Mesendoderm (in vitro differentiated cells): ENCODE results near the gene FXR1.

Experiments used
- DNase-seq: peaks from one replicate; pipeline ENCODE4 v3.0.0; 2013
- H2AK5ac ChIP-seq: 2 replicates; pipeline ENCODE4 v1.6.1; 2013; ENCODE audit warnings: low read length, inconsistent platforms
- H2BK120ac ChIP-seq: 2 replicates; pipeline ENCODE4 v1.6.1; 2013; ENCODE audit warnings: low read depth, mild to moderate bottlenecking, low read length, moderate library complexity, mixed read lengths
- H2BK15ac ChIP-seq: replicated peaks from 2 replicates; pipeline ENCODE4 v1.6.1; 2013; ENCODE audit warnings: low read depth, mild to moderate bottlenecking, moderate library complexity
- H2BK5ac ChIP-seq: 2 replicates; pipeline ENCODE4 v1.6.1; 2013; ENCODE audit warnings: low read length, inconsistent platforms
- H3K18ac ChIP-seq: 2 replicates; pipeline ENCODE4 v1.6.1; 2013; ENCODE audit warnings: mild to moderate bottlenecking, low read length, mixed read lengths
- H3K23ac ChIP-seq: one replicate; pipeline ENCODE4 v1.6.1; 2013; ENCODE audit warnings: low read length
- H3K27ac ChIP-seq: 2 replicates; pipeline ENCODE4 v1.5.1; 2013; ENCODE audit warnings: low read depth, mild to moderate bottlenecking, inconsistent platforms, low read length, moderate library complexity
- H3K27me3 ChIP-seq: 2 replicates; pipeline ENCODE4 v1.6.1; 2013; ENCODE audit warnings: low read length, control low read depth, mild to moderate bottlenecking, inconsistent platforms; ENCODE audit not compliant: insufficient read depth, poor library complexity
- H3K36me3 ChIP-seq: 2 replicates; pipeline ENCODE4 v1.6.1; 2013; ENCODE audit warnings: low read length, inconsistent platforms; ENCODE audit not compliant: control insufficient read depth, insufficient read depth
- H3K4ac ChIP-seq: one replicate; pipeline ENCODE4 v1.6.1; 2013; ENCODE audit warnings: low read depth, mild to moderate bottlenecking, low read length, moderate library complexity
- H3K4me1 ChIP-seq: 2 replicates; pipeline ENCODE4 v1.6.1; 2013; ENCODE audit warnings: low read depth, low read length, inconsistent platforms; ENCODE audit not compliant: control insufficient read depth
- H3K4me2 ChIP-seq: 2 replicates; pipeline ENCODE4 v1.6.1; 2013; ENCODE audit warnings: low read length
- H3K4me3 ChIP-seq: 2 replicates; pipeline ENCODE4 v1.5.1; 2013; ENCODE audit warnings: mild to moderate bottlenecking, low read length
- H3K56ac ChIP-seq: one replicate; pipeline ENCODE4 v1.6.1; 2013; ENCODE audit warnings: low read length
- H3K79me1 ChIP-seq: 2 replicates; pipeline ENCODE4 v1.6.1; 2013; ENCODE audit warnings: low read length, inconsistent platforms
- H3K79me2 ChIP-seq: 2 replicates; pipeline ENCODE4 v1.6.1; 2013; ENCODE audit warnings: mild to moderate bottlenecking, low read length; ENCODE audit not compliant: control insufficient read depth, insufficient read depth
- H3K9ac ChIP-seq: 2 replicates; pipeline ENCODE4 v1.6.1; 2013; ENCODE audit warnings: low read length, inconsistent platforms
- H4K5ac ChIP-seq: one replicate; pipeline ENCODE4 v1.6.1; 2013; ENCODE audit warnings: low read length
- H4K8ac ChIP-seq: one replicate; pipeline ENCODE4 v1.6.1; 2013; ENCODE audit warnings: low read depth, mild to moderate bottlenecking, control low read depth, low read length, moderate library complexity
- WGBS: extraction: QIAGEN DNeasy Blood & Tissue Kit; methylation state at CpG from one replicate; pipeline ENCODE4 v1.1.7; 2013; ENCODE audit warnings: low lambda C conversion rate, missing lambda C conversion rate; ENCODE audit not compliant: insufficient coverage; ENCODE audit errors: extremely low coverage; 5-methylcytosine and 5-hydroxymethylcytosine counted together

The FXR1 gene

DNA sequence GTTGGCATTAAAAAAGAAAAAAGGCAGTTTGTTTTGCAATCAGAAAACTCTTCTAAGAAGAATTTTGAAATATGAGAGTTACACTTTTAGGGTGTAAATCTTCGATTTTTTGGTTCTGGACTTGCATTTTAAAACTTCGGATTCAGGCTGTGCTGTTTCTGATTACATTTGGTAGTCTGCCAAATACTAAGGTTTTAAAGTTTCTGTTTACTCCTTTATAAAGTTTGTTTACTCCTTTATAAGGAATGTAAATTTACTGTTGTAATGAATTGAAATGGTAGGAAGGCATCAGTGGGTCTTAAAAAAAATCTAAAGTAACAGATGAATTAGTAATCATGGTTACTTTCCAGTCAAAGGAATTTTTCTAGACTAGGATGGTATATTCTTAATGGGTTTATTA lies 14.1 kb downstream of the FXR1 start:
- H3K9ac ChIP-seq, result no peak overlapping the region
- no peaks in the 10 kb centered on the region for H3K36me3 ChIP-seq
- peaks cover 90% of the 10 kb centered on the region for H3K79me2 ChIP-seq
- no peaks in the 10 kb centered on the region for H3K79me1 ChIP-seq
- no CpG with 5 or more reads among the region's 2 CpGs for WGBS
- no peak overlapping the region for H3K18ac ChIP-seq
- no peak overlapping the region for H3K27ac ChIP-seq
- no peak overlapping the region for H2AK5ac ChIP-seq
- no peak overlapping the region for H3K56ac ChIP-seq
- no peak overlapping the region for H4K8ac ChIP-seq
- no peak overlapping the region for H3K4ac ChIP-seq
- no peaks in the 10 kb centered on the region for H3K27me3 ChIP-seq
- no peak for DNase-seq
- H4K5ac ChIP-seq, result no peak overlapping the region
- no peak overlapping the region for H3K4me3 ChIP-seq
- H3K23ac ChIP-seq, result no peak overlapping the region
- no peak overlapping the region for H2BK15ac ChIP-seq
- H2BK120ac ChIP-seq, result no peak overlapping the region
- no peaks in the 10 kb centered on the region for H3K4me1 ChIP-seq
- no peak overlapping the region for H2BK5ac ChIP-seq
- H3K4me2 ChIP-seq, result no peak overlapping the region

DNA sequence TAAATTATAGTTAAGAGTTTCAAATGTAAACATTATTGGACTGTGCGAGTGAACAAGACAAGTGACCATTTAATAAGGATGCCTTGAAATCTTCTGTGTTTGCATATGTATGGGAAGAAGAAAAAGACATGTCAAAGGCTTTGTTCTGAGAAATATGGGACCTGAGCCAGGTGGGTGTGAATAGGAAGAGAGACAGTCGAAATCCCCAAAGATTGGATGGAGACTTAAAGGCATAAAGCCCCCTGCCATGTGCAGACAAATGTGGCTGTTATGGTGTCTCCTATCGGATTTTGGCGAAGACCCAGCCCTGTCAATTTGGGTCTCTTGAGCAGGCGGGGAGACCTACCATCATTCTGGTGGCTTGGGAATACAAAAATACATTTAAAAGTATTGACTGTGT lies 16.9 kb downstream of the FXR1 start:
- Histone ChIP-seq H2BK15ac (no peak overlapping the region), H3K27me3 (no peaks in the 10 kb centered on the region), H3K4ac (no peak overlapping the region), H4K5ac (no peak overlapping the region), H3K79me1 (no peaks in the 10 kb centered on the region), H3K18ac (no peak overlapping the region), H3K4me2 (no peak overlapping the region), H3K4me3 (no peak overlapping the region), H3K9ac (no peak overlapping the region), H3K36me3 (no peaks in the 10 kb centered on the region), H2AK5ac (no peak overlapping the region), H4K8ac (no peak overlapping the region), H3K56ac (no peak overlapping the region), H3K27ac (no peak overlapping the region), H3K79me2 (peaks cover 85% of the 10 kb centered on the region), H2BK5ac (no peak overlapping the region), H3K4me1 (no peaks in the 10 kb centered on the region), H3K23ac (no peak overlapping the region), H2BK120ac (no peak overlapping the region)
- no CpG with 5 or more reads among the region's 5 CpGs for WGBS
- DNase-seq, result no peak

DNA sequence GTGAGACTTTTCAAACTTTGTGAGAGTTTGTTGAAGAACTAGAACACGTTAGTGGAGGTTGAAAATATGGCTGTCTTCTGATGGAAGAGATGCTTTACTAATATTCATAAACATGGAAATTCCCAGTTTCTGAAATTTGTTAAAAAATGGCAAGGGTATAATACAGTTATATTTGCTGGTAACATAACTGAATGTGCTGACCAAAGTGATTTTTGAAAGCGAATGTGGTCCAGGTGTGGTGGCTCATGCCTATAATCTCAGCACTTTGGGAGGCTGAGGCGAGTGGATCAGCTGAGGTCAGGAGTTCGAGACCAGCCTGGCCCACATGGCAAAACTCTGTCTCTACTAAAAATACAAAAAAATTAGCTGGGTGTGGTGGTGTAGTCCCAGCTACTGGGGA lies 18.1 kb downstream of the FXR1 start:
- no peak overlapping the region for H2BK15ac ChIP-seq
- no peak overlapping the region for H3K18ac ChIP-seq
- no peak overlapping the region for H3K56ac ChIP-seq
- H3K27me3 ChIP-seq, result no peaks in the 10 kb centered on the region
- DNase-seq, result no peak
- H3K79me2 ChIP-seq, result peaks cover 76% of the 10 kb centered on the region
- no CpG with 5 or more reads among the region's 4 CpGs for WGBS
- H3K9ac ChIP-seq, result no peak overlapping the region
- no peaks in the 10 kb centered on the region for H3K36me3 ChIP-seq
- no peak overlapping the region for H3K23ac ChIP-seq
- H2AK5ac ChIP-seq, result no peak overlapping the region
- no peaks in the 10 kb centered on the region for H3K79me1 ChIP-seq
- H2BK5ac ChIP-seq, result no peak overlapping the region
- H3K4ac ChIP-seq, result no peak overlapping the region
- no peak overlapping the region for H2BK120ac ChIP-seq
- no peaks in the 10 kb centered on the region for H3K4me1 ChIP-seq
- H3K27ac ChIP-seq, result no peak overlapping the region
- no peak overlapping the region for H4K5ac ChIP-seq
- H3K4me2 ChIP-seq, result no peak overlapping the region
- no peak overlapping the region for H3K4me3 ChIP-seq
- H4K8ac ChIP-seq, result no peak overlapping the region

DNA sequence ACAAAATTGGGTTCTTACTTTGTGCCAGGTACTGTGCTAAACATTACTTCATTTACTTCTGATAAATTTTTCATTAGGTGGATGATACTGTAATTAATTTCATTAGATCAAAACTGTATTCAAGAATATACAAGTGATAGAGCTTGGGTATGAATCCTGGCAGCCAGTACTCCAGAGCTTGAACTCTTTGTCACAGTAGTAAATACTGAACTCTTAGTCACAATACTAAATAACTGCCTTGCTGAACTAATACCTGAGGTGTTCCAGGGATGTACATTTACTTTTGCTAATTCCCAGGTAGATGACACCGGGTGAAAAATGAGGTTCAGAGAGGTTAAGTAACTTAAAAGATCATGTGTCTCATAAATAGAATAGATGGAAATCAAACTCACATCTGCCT lies 20.3 kb downstream of the FXR1 start:
- Histone ChIP-seq H3K79me1 (peaks cover 1% of the 10 kb centered on the region), H3K4me1 (no peaks in the 10 kb centered on the region), H3K4ac (no peak overlapping the region), H3K56ac (no peak overlapping the region), H3K23ac (no peak overlapping the region), H3K79me2 (peaks cover 70% of the 10 kb centered on the region), H3K27me3 (no peaks in the 10 kb centered on the region), H3K27ac (no peak overlapping the region), H2BK5ac (no peak overlapping the region), H2BK120ac (no peak overlapping the region), H3K4me3 (no peak overlapping the region), H3K18ac (no peak overlapping the region), H2AK5ac (no peak overlapping the region), H2BK15ac (no peak overlapping the region), H4K5ac (no peak overlapping the region), H3K9ac (no peak overlapping the region), H4K8ac (no peak overlapping the region), H3K36me3 (no peaks in the 10 kb centered on the region), H3K4me2 (no peak overlapping the region)
- no peak for DNase-seq
- WGBS, result no CpG with 5 or more reads among the region's 1 CpG

DNA sequence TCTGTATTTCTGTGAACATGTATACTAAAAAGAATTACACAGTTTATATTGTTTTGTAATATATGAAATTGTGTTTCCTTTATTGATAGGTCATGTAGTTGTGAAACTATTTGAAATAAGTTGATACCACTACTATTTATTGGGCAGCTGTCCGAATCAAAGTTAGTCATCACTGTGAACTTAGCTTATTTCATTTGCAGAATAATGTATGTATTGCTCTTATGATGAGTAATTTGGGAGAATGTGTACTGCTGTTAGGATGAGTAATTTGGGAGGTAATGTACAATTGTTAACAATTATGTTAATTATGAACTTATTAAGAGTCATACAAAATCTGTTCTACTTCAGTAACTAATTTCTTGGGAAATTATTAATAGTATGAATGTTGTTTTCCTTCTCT lies 22.2 kb downstream of the FXR1 start:
- no peak overlapping the region for H3K56ac ChIP-seq
- H3K4me3 ChIP-seq, result no peak overlapping the region
- no peak overlapping the region for H3K4me2 ChIP-seq
- H3K4me1 ChIP-seq, result no peaks in the 10 kb centered on the region
- H2BK5ac ChIP-seq, result no peak overlapping the region
- no peaks in the 10 kb centered on the region for H3K27me3 ChIP-seq
- DNase-seq, result no peak
- no peak overlapping the region for H3K9ac ChIP-seq
- WGBS, result no CpG with 5 or more reads among the region's 1 CpG
- H3K79me1 ChIP-seq, result peaks cover 1% of the 10 kb centered on the region
- no peak overlapping the region for H3K27ac ChIP-seq
- peaks cover 68% of the 10 kb centered on the region for H3K79me2 ChIP-seq
- H4K5ac ChIP-seq, result no peak overlapping the region
- H2AK5ac ChIP-seq, result no peak overlapping the region
- peaks cover 1% of the 10 kb centered on the region for H3K36me3 ChIP-seq
- no peak overlapping the region for H2BK15ac ChIP-seq
- H3K18ac ChIP-seq, result no peak overlapping the region
- no peak overlapping the region for H3K23ac ChIP-seq
- H2BK120ac ChIP-seq, result no peak overlapping the region
- H3K4ac ChIP-seq, result no peak overlapping the region
- no peak overlapping the region for H4K8ac ChIP-seq

DNA sequence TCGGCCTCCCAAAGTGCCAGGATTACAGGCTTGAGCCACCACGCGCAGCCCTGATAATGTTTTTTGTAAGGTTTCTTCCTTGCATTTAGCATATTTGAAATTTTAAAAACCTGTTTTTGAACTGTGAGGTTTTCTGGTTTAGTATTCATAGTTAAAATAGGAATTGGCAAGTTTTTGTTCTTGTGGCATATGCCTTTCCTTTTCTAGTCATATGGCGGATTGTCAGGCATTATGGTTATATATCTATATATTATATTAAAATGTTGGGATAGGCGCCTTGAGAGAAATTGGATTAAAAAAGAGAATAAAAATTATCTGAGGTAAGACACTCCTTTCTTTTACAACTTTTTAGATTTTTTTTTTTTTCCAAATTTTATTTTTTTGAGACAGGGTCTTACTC lies 28.4 kb downstream of the FXR1 start:
- no peak overlapping the region for H2BK15ac ChIP-seq
- no peak overlapping the region for H3K18ac ChIP-seq
- no peak overlapping the region for H3K4ac ChIP-seq
- no peaks in the 10 kb centered on the region for H3K4me1 ChIP-seq
- H4K8ac ChIP-seq, result no peak overlapping the region
- no peak overlapping the region for H2BK120ac ChIP-seq
- H3K23ac ChIP-seq, result no peak overlapping the region
- no peak overlapping the region for H4K5ac ChIP-seq
- WGBS, result no CpG with 5 or more reads among the region's 5 CpGs
- H3K9ac ChIP-seq, result no peak overlapping the region
- H3K79me2 ChIP-seq, result peaks cover 53% of the 10 kb centered on the region
- H3K27me3 ChIP-seq, result no peaks in the 10 kb centered on the region
- peaks cover 7% of the 10 kb centered on the region for H3K79me1 ChIP-seq
- no peak overlapping the region for H3K4me2 ChIP-seq
- no peak overlapping the region for H2BK5ac ChIP-seq
- peaks cover 1% of the 10 kb centered on the region for H3K36me3 ChIP-seq
- no peak overlapping the region for H3K27ac ChIP-seq
- no peak overlapping the region for H2AK5ac ChIP-seq
- H3K56ac ChIP-seq, result no peak overlapping the region
- no peak for DNase-seq
- H3K4me3 ChIP-seq, result no peak overlapping the region
